Prostate gland (tissue), 2 donors: ENCODE measurements around the gene GNAQ.
"Not testable (repeated sequence)": the region's sequence is repeated elsewhere in the genome, so short reads cannot be mapped to it uniquely, and the experiment has no call there.

Experiments used
- CTCF ChIP-seq, 4 experiments: fragments of 200-600 bp in 2 of 4; fragments of 450-650 bp in 2 of 4; sonication (generic) in 2 of 4; IDR thresholded peaks; 1 replicate in 3 of 4; 2 replicates in 1 of 4; pipeline ENCODE4 v1.5.1; 2016 to 2019; ENCODE audit warnings: antibody characterized with exemption in 4 of 4, mild to moderate bottlenecking in 2 of 4, moderate library complexity in 2 of 4
- POLR2A ChIP-seq: fragments of 450-650 bp; IDR thresholded peaks from one replicate; pipeline ENCODE4 v1.6.1; 2016; ENCODE audit warnings: antibody characterized with exemption, mild to moderate bottlenecking
- POLR2AphosphoS5 ChIP-seq: sonication (generic); formaldehyde crosslinking; IDR thresholded peaks from one replicate; pipeline ENCODE4 v1.6.1; 2017; ENCODE audit warnings: antibody characterized with exemption

- not testable (repeated sequence) for TF ChIP-seq POLR2A; CTCF (IDR thresholded peaks at IDR 0.05); POLR2AphosphoS5
These were observed 340.9 kb downstream of the GNAQ start for GRCh38 chr9:77690723-77691122.
